Effector memory CD4-positive, alpha-beta T cell (primary cell): ENCODE results near the gene MAN2A2.
"Not testable (repeated sequence)": the region's sequence is repeated elsewhere in the genome, so short reads cannot be mapped to it uniquely, and the experiment has no call there.

Experiments
- DNase-seq, 3 donors: peaks; one replicate each; pipeline ENCODE4 v3.0.0-alpha.2; 2020
- H3K27ac ChIP-seq: 2 replicates; pipeline ENCODE4 v1.7.0; 2013; ENCODE audit warnings: mild to moderate bottlenecking, low read length, moderate library complexity; ENCODE audit not compliant: insufficient read depth, poor library complexity, severe bottlenecking
- H3K27me3 ChIP-seq: replicated peaks from 2 replicates; pipeline ENCODE4 v1.7.0; 2013; ENCODE audit warnings: mild to moderate bottlenecking, low read length; ENCODE audit not compliant: insufficient read depth, control insufficient read depth, poor library complexity, severe bottlenecking
- H3K36me3 ChIP-seq: 2 replicates; pipeline ENCODE4 v1.7.0; 2013; ENCODE audit warnings: mild to moderate bottlenecking, low read length, moderate library complexity; ENCODE audit not compliant: control insufficient read depth, insufficient read depth
- H3K4me1 ChIP-seq: 2 replicates; pipeline ENCODE4 v1.7.0; 2013; ENCODE audit warnings: low read length, mild to moderate bottlenecking; ENCODE audit not compliant: control insufficient read depth, insufficient read depth, poor library complexity, severe bottlenecking
- H3K4me3 ChIP-seq: 2 replicates; pipeline ENCODE4 v1.7.0; 2013; ENCODE audit warnings: low read length, low read depth, mild to moderate bottlenecking; ENCODE audit not compliant: insufficient read depth, poor library complexity, severe bottlenecking
- H3K9me3 ChIP-seq: 2 replicates; pipeline ENCODE4 v1.7.0; 2013; ENCODE audit warnings: mild to moderate bottlenecking, low read length, moderate library complexity; ENCODE audit not compliant: control insufficient read depth

MAN2A2 gene

GRCh38 chr15:90892023-90892422, 11.1 kb upstream of the MAN2A2 start:
- H3K4me1 ChIP-seq = no peaks in the 10 kb centered on the region
- H3K9me3 ChIP-seq = no peaks in the 10 kb centered on the region
- H3K36me3 ChIP-seq = no peaks in the 10 kb centered on the region
- no peak overlapping the region for H3K27ac ChIP-seq
- H3K27me3 ChIP-seq = no peaks in the 10 kb centered on the region
- DNase-seq = no peak
- no peak overlapping the region for H3K4me3 ChIP-seq

- H3K27ac ChIP-seq = no peak overlapping the region
- H3K36me3 ChIP-seq = no peaks in the 10 kb centered on the region
- H3K4me1 ChIP-seq = no peaks in the 10 kb centered on the region
- H3K9me3 ChIP-seq = no peaks in the 10 kb centered on the region
- no peaks in the 10 kb centered on the region for H3K27me3 ChIP-seq
- no peak overlapping the region for H3K4me3 ChIP-seq
- no peak for DNase-seq
These were observed 10.5 kb upstream of the MAN2A2 start for GRCh38 chr15:90892498-90893174.

- Histone ChIP-seq H3K27ac (no peak overlapping the region), H3K4me1 (no peaks in the 10 kb centered on the region), H3K9me3 (no peaks in the 10 kb centered on the region), H3K36me3 (no peaks in the 10 kb centered on the region), H3K4me3 (no peak overlapping the region), H3K27me3 (no peaks in the 10 kb centered on the region)
- DNase-seq = no peak
These were observed 9.7 kb upstream of the MAN2A2 start for GRCh38 chr15:90893175-90894090.

- no peak for DNase-seq
- H3K9me3 ChIP-seq = no peaks in the 10 kb centered on the region
- H3K27ac ChIP-seq = no peak overlapping the region
- no peak overlapping the region for H3K4me3 ChIP-seq
- H3K27me3 ChIP-seq = no peaks in the 10 kb centered on the region
- no peaks in the 10 kb centered on the region for H3K4me1 ChIP-seq
- no peaks in the 10 kb centered on the region for H3K36me3 ChIP-seq
These were observed 7.5 kb upstream of the MAN2A2 start for GRCh38 chr15:90895571-90896117.

- H3K4me1 ChIP-seq, H3K4me3 ChIP-seq, H3K9me3 ChIP-seq, H3K27ac ChIP-seq, H3K36me3 ChIP-seq, DNase-seq, H3K27me3 ChIP-seq: not testable (repeated sequence)
These were observed 5.9 kb upstream of the MAN2A2 start for GRCh38 chr15:90897131-90897655.

GRCh38 chr15:90901175-90902039, 1.7 kb upstream of the MAN2A2 start:
- no peaks in the 10 kb centered on the region for H3K27me3 ChIP-seq
- H3K4me1 ChIP-seq = peaks cover 14% of the 10 kb centered on the region
- H3K27ac ChIP-seq = peak overlapping the region; percentile 73
- no peaks in the 10 kb centered on the region for H3K9me3 ChIP-seq
- peaks cover 15% of the 10 kb centered on the region for H3K36me3 ChIP-seq
- no peak for DNase-seq
- no peak overlapping the region for H3K4me3 ChIP-seq

GRCh38 chr15:90902040-90902839, 862 bp upstream of the MAN2A2 start:
- H3K27me3 ChIP-seq = no peaks in the 10 kb centered on the region
- peaks cover 14% of the 10 kb centered on the region for H3K4me1 ChIP-seq
- H3K4me3 ChIP-seq = peak overlapping the region; percentile 69
- peaks cover 23% of the 10 kb centered on the region for H3K36me3 ChIP-seq
- peak; percentile 38 to 59 (median 58) for DNase-seq
- H3K27ac ChIP-seq = peak overlapping the region; percentile 73
- no peaks in the 10 kb centered on the region for H3K9me3 ChIP-seq

GRCh38 chr15:90903733-90904536, 833 bp downstream of the MAN2A2 start:
- H3K27me3 ChIP-seq = no peaks in the 10 kb centered on the region
- H3K36me3 ChIP-seq = peaks cover 30% of the 10 kb centered on the region
- peaks cover 14% of the 10 kb centered on the region for H3K4me1 ChIP-seq
- no peak for DNase-seq
- peak overlapping the region; percentile 81 for H3K27ac ChIP-seq
- no peaks in the 10 kb centered on the region for H3K9me3 ChIP-seq
- peak overlapping the region; percentile 69 for H3K4me3 ChIP-seq
